ENCODE results near the gene SETD6. TPM values are rescaled to one million over a fixed set of nuclear protein-coding genes. Genes with fewer than 3 reads are reported as not detected.

Gene SETD6
- total RNA-seq, 1 donor from 2014 or later = 79.1 TPM

DNA sequence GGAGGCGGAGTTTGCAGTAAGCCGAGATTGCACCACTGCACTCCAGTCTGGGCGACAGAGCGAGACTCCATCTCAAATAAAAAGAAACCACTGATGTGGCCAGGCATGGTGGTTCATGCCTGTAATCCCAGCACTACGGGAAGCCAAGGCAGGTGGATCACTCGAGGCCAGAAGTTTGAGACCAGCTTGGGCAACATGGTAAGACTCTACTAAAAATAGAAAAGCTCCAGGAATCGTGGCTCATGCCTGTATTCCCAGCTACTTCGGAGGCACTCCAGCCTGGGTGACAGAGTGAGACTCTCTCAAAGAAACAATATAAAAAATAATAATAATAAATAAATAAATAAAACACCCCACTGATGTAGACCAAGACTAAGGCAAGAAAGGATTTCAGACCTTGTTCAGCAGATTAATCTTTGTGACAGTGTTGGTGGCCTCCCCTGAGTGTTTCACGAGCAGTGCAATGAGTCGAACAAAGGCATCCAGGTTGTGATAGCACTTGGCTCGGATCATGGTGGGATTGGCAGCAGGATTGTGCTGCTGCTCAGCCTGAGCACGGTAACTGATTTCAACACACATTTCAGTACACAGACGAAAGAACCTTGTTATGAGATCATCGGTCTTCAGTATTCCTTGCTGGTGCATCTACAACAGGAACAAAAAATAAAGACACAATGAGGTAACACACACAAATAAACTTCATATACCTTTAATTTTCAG lies 18.6 kb downstream of the SETD6 start:
- Histone ChIP-seq H3K9me3 (no peaks in the 10 kb centered on the region), H3K36me3 (peaks cover 0 to 96% of the 10 kb centered on the region in 2 donors), H3K4me1 (no peaks in the 10 kb centered on the region), H3K27me3 (no peaks in the 10 kb centered on the region), H3K27ac (no peak overlapping the region), H3K4me3 (no peak overlapping the region)
- TF ChIP-seq POLR2A (IDR thresholded peaks at IDR 0.05) (no peak), POLR2AphosphoS5 (IDR thresholded peaks at IDR 0.05; ENCODE audit: insufficient read depth in 1 of 2, low read depth in 1 of 2) (no peak), CTCF (IDR thresholded peaks at IDR 0.05) (no peak)
- intact Hi-C loops (cut with DNase I) = no loop called here
- no peak for DNase-seq (ENCODE audit: extremely low spot score in 2 of 2)

DNA sequence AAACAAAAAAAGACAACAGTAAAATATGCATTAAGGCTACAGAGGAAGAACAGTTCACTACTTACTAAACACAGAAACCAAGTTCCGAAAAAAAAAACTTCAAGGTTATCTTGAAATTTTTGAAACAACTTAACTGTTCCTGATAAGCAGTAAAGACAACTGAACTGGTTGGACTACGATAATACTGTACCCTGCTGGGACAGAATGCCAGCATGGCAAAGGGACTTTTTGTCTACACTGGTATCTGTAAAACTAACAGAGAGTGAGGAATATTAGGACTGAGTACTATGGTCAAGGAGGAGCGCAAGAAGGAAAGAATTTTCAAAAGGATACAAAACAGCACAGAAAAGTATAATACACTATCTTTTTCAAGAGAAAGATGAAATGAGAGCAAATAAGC lies 19.8 kb downstream of the SETD6 start:
- TF ChIP-seq POLR2AphosphoS5 (IDR thresholded peaks at IDR 0.05; ENCODE audit: insufficient read depth in 1 of 2, low read depth in 1 of 2) = no peak
- TF ChIP-seq POLR2A (IDR thresholded peaks at IDR 0.05) = no peak
- TF ChIP-seq CTCF (IDR thresholded peaks at IDR 0.05) = no peak
- Histone ChIP-seq H3K27ac (no peak overlapping the region), H3K4me3 (no peak overlapping the region), H3K27me3 (no peaks in the 10 kb centered on the region), H3K9me3 (no peaks in the 10 kb centered on the region), H3K4me1 (no peaks in the 10 kb centered on the region), H3K36me3 (peaks cover 0 to 98% of the 10 kb centered on the region in 2 donors)
- DNase-seq (ENCODE audit: extremely low spot score in 2 of 2) = no peak
- intact Hi-C loops (cut with DNase I) = no loop called here

- no peak for DNase-seq (ENCODE audit: extremely low spot score in 2 of 2)
- H3K27ac ChIP-seq = no peak overlapping the region
- TF ChIP-seq POLR2AphosphoS5 (IDR thresholded peaks at IDR 0.05; ENCODE audit: insufficient read depth in 1 of 2, low read depth in 1 of 2) (no peak), POLR2A (IDR thresholded peaks at IDR 0.05) (no peak), CTCF (IDR thresholded peaks at IDR 0.05) (no peak)
- H3K27me3 ChIP-seq = no peaks in the 10 kb centered on the region
- intact Hi-C loops (cut with DNase I) = no loop called here
- H3K36me3 ChIP-seq = peaks cover 0 to 98% of the 10 kb centered on the region in 2 donors
- H3K4me3 ChIP-seq = no peak overlapping the region
- no peaks in the 10 kb centered on the region for H3K4me1 ChIP-seq
- H3K9me3 ChIP-seq = no peaks in the 10 kb centered on the region
Observed at GRCh38 chr16:58536278-58536677, 21.0 kb downstream of the SETD6 start.

DNA sequence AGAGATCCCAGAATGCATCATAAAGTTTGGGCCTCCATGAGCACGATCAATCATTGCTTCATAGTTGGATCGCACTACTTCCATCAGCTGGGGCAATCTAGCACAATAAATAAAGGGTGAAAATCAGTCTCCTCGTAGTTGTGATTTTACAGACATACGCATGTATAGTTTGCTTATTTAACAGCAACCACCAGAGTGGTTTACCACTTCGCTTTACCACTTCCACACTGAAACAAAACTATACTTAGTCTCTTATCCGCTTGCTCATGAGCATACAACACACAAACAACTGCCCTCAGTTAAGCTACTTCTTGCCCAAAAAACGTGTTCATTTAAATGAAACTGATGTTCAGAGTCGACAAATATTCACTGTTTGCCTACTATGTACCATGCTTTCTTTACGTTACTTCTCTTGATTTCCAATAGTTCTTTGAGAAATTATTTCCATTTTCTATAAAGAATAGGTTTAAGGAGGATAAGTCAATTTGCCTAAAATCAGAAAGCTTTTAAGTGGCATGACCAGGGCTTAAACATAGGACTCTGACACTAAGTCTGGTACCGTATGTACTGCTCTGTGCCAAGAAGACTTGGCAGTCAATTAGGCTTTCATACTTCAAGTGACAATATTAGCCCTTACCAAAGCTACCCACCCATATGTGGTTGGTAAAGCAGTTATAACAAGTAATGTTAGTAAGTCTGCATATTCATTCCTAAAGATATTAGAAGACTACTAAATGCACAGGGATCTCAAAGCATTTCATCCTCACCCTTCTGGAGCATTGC lies 22.0 kb downstream of the SETD6 start:
- no peak for DNase-seq (ENCODE audit: extremely low spot score in 2 of 2)
- Histone ChIP-seq H3K27me3 (no peaks in the 10 kb centered on the region), H3K27ac (no peak overlapping the region), H3K4me3 (no peak overlapping the region), H3K9me3 (no peaks in the 10 kb centered on the region), H3K4me1 (no peaks in the 10 kb centered on the region), H3K36me3 (peaks cover 0 to 98% of the 10 kb centered on the region in 2 donors)
- intact Hi-C loops (cut with DNase I) = no loop called here
- TF ChIP-seq POLR2A (IDR thresholded peaks at IDR 0.05) (no peak), POLR2AphosphoS5 (IDR thresholded peaks at IDR 0.05; ENCODE audit: insufficient read depth in 1 of 2, low read depth in 1 of 2) (no peak), CTCF (IDR thresholded peaks at IDR 0.05) (no peak)

GRCh38 chr16:58541711-58542110 lies 26.4 kb downstream of the SETD6 start:
- intact Hi-C loops (cut with DNase I) = no loop called here
- Histone ChIP-seq H3K27ac (no peak overlapping the region), H3K36me3 (peaks cover 0 to 99% of the 10 kb centered on the region in 2 donors), H3K4me1 (no peaks in the 10 kb centered on the region), H3K4me3 (no peak overlapping the region), H3K27me3 (no peaks in the 10 kb centered on the region), H3K9me3 (no peaks in the 10 kb centered on the region)
- no peak for TF ChIP-seq POLR2AphosphoS5 (IDR thresholded peaks at IDR 0.05; ENCODE audit: insufficient read depth in 1 of 2, low read depth in 1 of 2)
- no peak for TF ChIP-seq CTCF (IDR thresholded peaks at IDR 0.05)
- TF ChIP-seq POLR2A (IDR thresholded peaks at IDR 0.05) = no peak
- DNase-seq (ENCODE audit: extremely low spot score in 2 of 2) = no peak
